Measurements from ENCODE around the gene TMEM60. TPM values are rescaled to one million over a fixed set of nuclear protein-coding genes. Genes with fewer than 3 reads are reported as not detected.

Gene TMEM60
- total and polyA plus RNA-seq, 2 donors (not counting 3 experiments of a cell fraction or from before 2014, with no cell fraction given): 15.8 to 19.5 TPM

- peaks cover 0 to 3% of the 10 kb centered on the region in 2 experiments for H3K36me3 ChIP-seq (ENCODE audit: control insufficient read depth in 2 of 2, extremely low read depth in 1 of 2, insufficient read depth in 2 of 2, low read length in 2 of 2)
- dilution Hi-C loops (cut with MboI; ENCODE audit: extremely low pct_ligation_motif_present, low sequenced_read_pairs) (no loop called here), intact Hi-C loops (cut with micrococcal nuclease) (no loop called here)
- H3K4me1 ChIP-seq (ENCODE audit: control insufficient read depth, extremely low read depth, insufficient read depth, low read length): no peaks in the 10 kb centered on the region
- TF ChIP-seq GATA2 (IDR thresholded peaks at IDR 0.05; ENCODE audit: insufficient read depth, insufficient read length, low read depth, low read length): no peak
- TF ChIP-seq CTCF (IDR thresholded peaks at IDR 0.05; ENCODE audit: extremely low read depth in 1 of 2, insufficient read depth in 1 of 2, low read depth in 1 of 2, low read length in 2 of 2): no peak
- no peak for TF ChIP-seq POLR2A (IDR thresholded peaks at IDR 0.05; ENCODE audit: low read depth, low read length)
- TF ChIP-seq JUN (IDR thresholded peaks at IDR 0.05; ENCODE audit: borderline replicate concordance, insufficient read depth, insufficient read length, low read depth): no peak
- no peak for TF ChIP-seq MYC (IDR thresholded peaks at IDR 0.05; ENCODE audit: low read depth, low read length)
- TF ChIP-seq EZH2 (IDR thresholded peaks at IDR 0.05; ENCODE audit: borderline replicate concordance, low read depth, low read length, severe bottlenecking): no peak
- TF ChIP-seq, protein P1, sequence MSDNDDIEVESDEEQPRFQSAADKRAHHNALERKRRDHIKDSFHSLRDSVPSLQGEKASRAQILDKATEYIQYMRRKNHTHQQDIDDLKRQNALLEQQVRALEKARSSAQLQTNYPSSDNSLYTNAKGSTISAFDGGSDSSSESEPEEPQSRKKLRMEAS (IDR thresholded peaks at IDR 0.05; ENCODE audit: insufficient read depth, insufficient read length): no peak
- TF ChIP-seq FOS (IDR thresholded peaks at IDR 0.05; ENCODE audit: borderline replicate concordance, insufficient read depth, low read length): no peak
- TF ChIP-seq POLR2AphosphoS5 (IDR thresholded peaks at IDR 0.05; ENCODE audit: insufficient read depth, low read depth, low read length): no peak
- no peaks in the 10 kb centered on the region for H3K9me1 ChIP-seq (replicated peaks; ENCODE audit: control insufficient read depth, extremely low read depth, insufficient read depth, low read length)
- ChIA-PET CTCF (interaction anchor here (1.4 to 2.6 kb wide), 7 partner anchors 10 to 95 kb away, joined by 3 to 18 read pairs (median 6); no protein-coding TSS in a partner anchor), POLR2A (no interaction called here)
- FAIRE-seq (no peak), DNase-seq (ENCODE audit: low read depth, low spot score) (no peak)
- no peak overlapping the region for H3K4me3 ChIP-seq (replicated peaks in 1 of 3; ENCODE audit: insufficient read depth in 1 of 3, low read depth in 1 of 3, low read length in 3 of 3)
- no peaks in the 10 kb centered on the region for H3K27me3 ChIP-seq (ENCODE audit: control insufficient read depth in 2 of 2, insufficient read depth in 2 of 2, low read length in 2 of 2)
- peaks cover 2% of the 10 kb centered on the region for H3K79me2 ChIP-seq (ENCODE audit: control insufficient read depth, insufficient read depth, low read length)
- no peak overlapping the region for H3K4me2 ChIP-seq (ENCODE audit: insufficient read depth, low read length)
- no peak overlapping the region for H3K9ac ChIP-seq (replicated peaks; ENCODE audit: extremely low read depth, insufficient read depth, low read length)
- no TSS peak for BruUV-seq (replicated peaks)
- no peaks in the 10 kb centered on the region for H4K20me1 ChIP-seq (replicated peaks; ENCODE audit: control insufficient read depth, extremely low read depth, insufficient read depth, low read length)
- no peak overlapping the region for H3K27ac ChIP-seq (ENCODE audit: insufficient read depth, low read depth, low read length)
- no peaks in the 10 kb centered on the region for H3K9me3 ChIP-seq (replicated peaks; ENCODE audit: control insufficient read depth, insufficient read depth, low read length)
- H2AFZ ChIP-seq (ENCODE audit: low read depth, low read length): no peak overlapping the region
These were observed 51.4 kb downstream of the TMEM60 start for GRCh38 chr7:77746824-77747165.
